ENCODE results near the gene CYSRT1.
A peak's percentile ranks its signal among the peaks of the same experiment; 100 is the strongest.

Gene CYSRT1

GRCh38 chr9:137227054-137227852 lies 2.3 kb downstream of the CYSRT1 start, which contains the start of gene RNF224:
Gene RNF224, plus strand, starts transcription at chr9:137227502. Its CDS starts 834 bp downstream, at chr9:137228336.
- DNase-seq: peak; percentile 83

- no peak for DNase-seq
Observed at GRCh38 chr9:137227853-137228505, 3.0 kb downstream of the CYSRT1 start.

DNA sequence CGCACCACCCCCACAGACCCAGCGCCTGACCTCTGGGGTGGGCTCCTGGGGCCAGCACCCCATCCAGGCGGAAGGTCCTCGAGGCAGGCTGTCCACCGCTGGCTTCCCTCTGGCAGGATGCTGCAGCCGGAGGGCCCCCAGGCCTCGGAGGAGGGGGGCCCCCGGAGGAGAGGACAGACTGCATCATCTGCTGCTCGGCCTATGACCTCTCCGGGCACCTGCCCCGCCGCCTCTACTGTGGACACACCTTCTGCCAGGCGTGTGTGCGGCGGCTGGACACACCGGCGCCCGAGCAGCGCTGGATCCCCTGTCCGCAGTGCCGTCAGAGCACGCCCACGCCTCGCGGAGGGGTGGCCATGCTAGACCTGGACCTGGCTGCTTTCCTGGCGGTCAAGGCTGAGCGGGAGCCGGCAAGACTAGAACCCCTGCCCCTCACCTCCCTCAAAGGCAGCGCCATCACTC lies 3.6 kb downstream of the CYSRT1 start:
- no peak for DNase-seq

GRCh38 chr9:137228968-137229896 lies 4.3 kb downstream of the CYSRT1 start:
- no peak for DNase-seq

- no peak for DNase-seq
Observed at GRCh38 chr9:137229903-137230704, 5.1 kb downstream of the CYSRT1 start.

DNA sequence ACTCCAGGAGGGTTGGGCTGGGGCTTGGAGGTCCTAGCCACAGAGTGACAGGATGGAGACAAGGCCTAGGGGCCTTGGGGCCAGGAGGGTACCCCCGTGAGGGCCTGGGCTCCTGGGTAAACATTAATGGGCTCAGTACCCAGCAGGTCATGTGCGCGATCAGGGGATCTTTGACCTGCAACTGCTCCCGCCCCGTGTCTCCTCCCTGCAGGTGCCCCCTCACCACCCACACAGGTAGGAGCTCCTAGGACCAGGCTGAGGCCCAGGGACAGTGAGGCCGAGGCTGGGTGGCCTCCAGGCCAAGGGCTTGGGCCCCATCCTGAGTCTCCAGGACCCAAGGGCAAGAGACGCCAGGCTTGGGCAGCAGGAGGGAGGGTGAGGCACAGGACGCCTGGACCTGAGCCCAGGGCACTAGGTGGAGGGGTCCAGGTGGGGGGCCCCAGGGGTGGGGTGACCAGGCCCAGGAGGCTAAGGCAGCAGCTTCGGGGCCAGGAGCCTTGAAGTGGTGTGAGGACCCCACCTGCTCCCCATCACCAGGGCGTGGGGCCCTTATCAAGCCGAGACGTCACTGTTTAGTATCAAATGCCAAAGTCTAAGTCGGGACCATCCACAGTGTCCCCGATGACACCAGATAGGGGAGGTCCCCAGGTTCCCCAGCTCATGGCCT lies 5.9 kb downstream of the CYSRT1 start, which contains the start of gene SLC34A3:
TSS of gene SLC34A3 (plus strand) at position 197 of the 667 bp plus-strand sequence. CDS start 802 bp downstream, outside the sequence.
- DNase-seq: no peak

- no peak for DNase-seq
Observed at GRCh38 chr9:137231372-137232039, 6.5 kb downstream of the CYSRT1 start.

DNA sequence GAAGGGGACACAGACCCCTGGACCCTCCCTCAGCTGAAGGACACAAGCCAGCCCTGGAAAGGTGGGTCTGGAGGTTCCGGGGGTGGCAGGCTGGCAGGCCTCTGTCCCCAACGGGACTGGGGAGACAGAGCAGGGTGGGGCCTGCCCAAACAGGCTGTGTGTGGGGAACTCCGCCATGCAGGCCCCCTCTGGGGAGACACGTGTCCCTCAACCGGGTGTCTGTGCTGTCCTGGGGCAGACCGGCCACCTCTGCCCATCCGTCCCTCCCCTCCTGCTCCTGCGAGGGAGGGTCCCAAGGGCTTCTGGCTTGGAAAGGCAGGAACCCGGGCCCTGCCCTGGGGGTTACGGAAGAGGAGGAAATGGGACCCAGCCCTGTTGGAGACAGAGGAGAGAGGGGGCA lies 7.1 kb downstream of the CYSRT1 start:
- DNase-seq: no peak

DNA sequence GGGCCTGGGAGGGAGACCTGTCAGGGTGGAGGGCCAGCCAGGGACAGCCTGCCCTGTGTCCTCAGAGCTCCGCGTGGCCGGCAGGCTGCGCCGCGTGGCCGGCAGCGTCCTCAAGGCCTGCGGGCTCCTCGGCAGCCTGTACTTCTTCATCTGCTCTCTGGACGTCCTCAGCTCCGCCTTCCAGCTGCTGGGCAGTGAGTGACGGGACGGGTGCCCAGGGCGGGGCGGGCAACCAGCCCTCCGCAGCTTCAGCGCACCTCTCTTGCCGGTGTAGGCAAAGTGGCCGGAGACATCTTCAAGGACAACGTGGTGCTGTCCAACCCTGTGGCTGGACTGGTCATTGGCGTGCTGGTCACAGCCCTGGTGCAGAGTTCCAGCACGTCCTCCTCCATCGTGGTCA lies 7.5 kb downstream of the CYSRT1 start:
- no peak for DNase-seq

GRCh38 chr9:137233143-137233980 lies 8.4 kb downstream of the CYSRT1 start:
- no peak for DNase-seq

DNA sequence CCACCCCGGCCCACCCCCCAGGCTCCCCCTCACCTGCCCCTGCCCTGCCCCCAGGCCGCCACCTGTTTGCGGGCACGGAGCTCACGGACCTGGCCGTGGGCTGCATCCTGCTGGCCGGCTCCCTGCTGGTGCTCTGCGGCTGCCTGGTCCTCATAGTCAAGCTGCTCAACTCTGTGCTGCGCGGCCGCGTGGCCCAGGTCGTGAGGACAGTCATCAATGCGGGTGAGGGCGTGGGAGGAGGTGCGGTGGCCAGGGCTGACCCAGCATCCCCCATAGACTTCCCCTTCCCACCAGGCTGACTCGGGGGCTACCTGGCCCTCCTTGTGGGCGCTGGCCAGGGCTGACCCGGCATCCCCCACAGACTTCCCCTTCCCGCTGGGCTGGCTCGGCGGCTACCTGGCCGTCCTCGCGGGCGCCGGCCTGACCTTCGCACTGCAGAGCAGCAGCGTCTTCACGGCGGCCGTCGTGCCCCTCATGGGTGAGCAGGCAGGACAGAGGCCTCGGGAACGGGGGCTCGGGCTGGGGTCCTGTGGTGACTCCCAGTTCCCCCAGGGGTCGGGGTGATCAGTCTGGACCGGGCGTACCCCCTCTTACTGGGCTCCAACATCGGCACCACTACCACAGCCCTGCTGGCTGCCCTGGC lies 9.2 kb downstream of the CYSRT1 start:
- DNase-seq: no peak

DNA sequence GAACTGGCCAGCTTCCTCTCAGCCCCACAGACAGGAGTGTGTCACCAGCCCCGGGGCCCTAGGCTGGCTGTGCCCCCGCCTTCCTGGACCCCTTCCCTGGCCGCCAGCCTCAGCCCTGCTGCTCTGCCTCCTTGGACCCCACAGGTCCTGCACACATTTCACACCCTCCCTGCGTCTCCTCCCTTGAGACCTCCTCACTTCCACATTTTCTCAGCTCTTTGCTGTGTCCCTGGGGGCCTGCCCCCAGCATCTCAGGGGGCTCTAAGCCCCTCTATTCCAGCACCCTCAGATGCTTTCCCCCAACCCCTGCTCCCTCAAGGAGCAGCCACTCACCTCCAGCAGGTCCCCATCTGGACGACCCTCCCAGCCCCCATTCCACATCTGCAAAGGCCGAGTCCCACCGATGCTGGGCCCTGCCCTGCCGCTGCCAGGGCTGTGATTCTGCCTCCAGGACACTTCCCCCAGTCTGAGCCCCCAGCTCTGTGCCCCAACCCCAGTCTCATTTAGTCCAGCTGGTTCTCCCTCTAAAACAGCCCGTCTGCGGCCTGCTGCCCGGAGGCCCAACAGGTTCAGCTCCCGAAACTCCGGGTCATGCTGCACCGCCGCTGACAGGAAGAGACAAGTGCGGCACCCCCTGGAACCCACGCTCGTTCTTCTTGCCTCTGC lies 9.9 kb downstream of the CYSRT1 start:
- no peak for DNase-seq

GRCh38 chr9:137235424-137236237 lies 10.7 kb downstream of the CYSRT1 start:
- DNase-seq: no peak

- peak; percentile 86 for DNase-seq
Observed at GRCh38 chr9:137236238-137236935, 11.4 kb downstream of the CYSRT1 start.

- no peak for DNase-seq
Observed at GRCh38 chr9:137236936-137237421, 12.0 kb downstream of the CYSRT1 start.

- no peak for DNase-seq
Observed at GRCh38 chr9:137237759-137238726, 13.1 kb downstream of the CYSRT1 start.
